GM10266 (cell line): ENCODE data around the gene NIM1K.
A peak's percentile ranks its signal among the peaks of the same experiment; 100 is the strongest.

Experiments used
- DNase-seq: peaks from one replicate; pipeline ENCODE4 v3.0.0; 2012; ENCODE audit errors: extremely low spot score
- TF ChIP-seq, protein P1 (sequence below): IDR thresholded peaks from 2 replicates; pipeline ENCODE4 v1.5.1; 2012; ENCODE audit warnings: mild to moderate bottlenecking, low read depth; ENCODE audit not compliant: control insufficient read depth, insufficient read depth; ENCODE audit errors: missing control alignments

Gene NIM1K

DNA sequence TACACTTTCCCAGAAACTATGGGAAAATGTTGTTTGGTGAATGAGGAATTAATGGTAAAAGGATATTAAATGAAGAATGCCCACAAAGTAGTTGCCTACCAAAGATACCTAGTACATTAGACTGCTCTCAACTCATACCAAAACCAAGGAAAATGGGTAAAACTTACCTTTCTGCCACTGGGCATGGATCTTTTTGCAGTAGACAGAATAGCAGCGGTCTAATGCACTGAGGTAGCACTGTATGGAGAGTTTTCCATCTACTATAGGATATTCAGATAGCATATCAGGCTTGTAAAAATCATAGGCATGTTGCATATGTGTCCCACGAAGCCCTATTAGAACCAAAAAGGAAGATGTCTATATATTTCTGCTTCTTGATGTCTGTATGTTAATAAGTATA, 104.8 kb downstream of the NIM1K start:
- TF ChIP-seq, protein P1, sequence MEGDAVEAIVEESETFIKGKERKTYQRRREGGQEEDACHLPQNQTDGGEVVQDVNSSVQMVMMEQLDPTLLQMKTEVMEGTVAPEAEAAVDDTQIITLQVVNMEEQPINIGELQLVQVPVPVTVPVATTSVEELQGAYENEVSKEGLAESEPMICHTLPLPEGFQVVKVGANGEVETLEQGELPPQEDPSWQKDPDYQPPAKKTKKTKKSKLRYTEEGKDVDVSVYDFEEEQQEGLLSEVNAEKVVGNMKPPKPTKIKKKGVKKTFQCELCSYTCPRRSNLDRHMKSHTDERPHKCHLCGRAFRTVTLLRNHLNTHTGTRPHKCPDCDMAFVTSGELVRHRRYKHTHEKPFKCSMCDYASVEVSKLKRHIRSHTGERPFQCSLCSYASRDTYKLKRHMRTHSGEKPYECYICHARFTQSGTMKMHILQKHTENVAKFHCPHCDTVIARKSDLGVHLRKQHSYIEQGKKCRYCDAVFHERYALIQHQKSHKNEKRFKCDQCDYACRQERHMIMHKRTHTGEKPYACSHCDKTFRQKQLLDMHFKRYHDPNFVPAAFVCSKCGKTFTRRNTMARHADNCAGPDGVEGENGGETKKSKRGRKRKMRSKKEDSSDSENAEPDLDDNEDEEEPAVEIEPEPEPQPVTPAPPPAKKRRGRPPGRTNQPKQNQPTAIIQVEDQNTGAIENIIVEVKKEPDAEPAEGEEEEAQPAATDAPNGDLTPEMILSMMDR, result no peak
- no peak for DNase-seq

DNA sequence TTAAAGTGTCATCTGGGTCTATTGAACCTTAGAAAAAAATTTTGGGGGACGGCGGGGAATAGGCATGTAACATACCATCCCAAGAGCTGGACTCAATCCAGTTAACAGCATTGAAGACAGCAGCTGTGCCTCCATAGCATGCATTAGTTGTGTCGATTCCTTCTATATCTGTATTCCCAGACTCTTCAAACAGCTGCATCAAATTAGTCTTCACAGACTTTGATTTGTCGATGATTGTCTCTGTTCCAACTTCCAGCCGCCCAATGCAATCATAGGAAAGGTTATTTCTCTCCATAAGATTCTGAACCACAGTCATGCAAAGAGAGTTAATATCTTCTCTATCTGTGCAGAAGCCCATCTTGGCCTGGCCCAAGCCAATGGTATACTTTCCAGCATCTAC, 106.4 kb downstream of the NIM1K start:
- TF ChIP-seq, protein P1, result no peak
- no peak for DNase-seq

DNA sequence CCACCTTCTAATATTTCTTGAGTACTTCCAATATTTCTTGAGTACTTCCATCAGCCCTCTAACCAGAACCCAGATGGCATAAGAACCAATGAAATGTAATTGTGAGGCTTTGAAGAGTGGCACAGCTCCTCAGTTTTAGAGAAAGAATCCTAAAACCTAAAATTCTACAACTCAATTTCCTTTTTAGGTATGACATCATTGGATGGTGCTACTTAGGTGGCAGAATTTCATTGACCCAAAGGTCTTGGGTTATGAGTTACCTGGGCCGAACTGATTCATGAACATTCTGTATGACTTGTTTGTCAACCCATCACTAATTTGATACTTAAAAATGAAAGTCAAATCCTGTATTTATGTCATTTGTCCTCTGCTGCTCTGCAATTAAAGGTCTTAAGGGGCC, 108.1 kb downstream of the NIM1K start:
- DNase-seq, result no peak

DNA sequence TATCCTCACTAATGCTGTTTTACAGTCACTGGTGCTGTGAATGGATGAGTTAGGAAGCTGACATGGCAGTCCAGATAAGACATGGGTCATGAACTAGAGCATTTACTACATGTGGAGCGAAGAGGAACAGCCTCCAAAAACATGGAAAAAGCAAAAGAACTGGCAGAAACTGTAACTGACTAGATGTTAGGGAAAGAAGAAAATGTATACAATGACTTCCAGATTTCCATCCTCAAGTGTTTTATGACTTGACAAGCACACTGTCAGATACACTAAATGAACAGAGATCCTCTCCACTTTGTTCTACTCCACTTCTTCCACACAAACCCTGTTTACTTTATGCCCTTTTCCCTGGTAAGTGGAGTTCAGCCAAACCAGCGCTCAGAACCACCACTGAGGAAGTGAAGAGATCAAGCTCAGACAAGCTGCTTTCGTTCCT, 109.6 kb downstream of the NIM1K start:
- TF ChIP-seq, protein P1, result no peak
- no peak for DNase-seq

More for the DNA sequence above, 108.1 kb downstream of the NIM1K start:
- TF ChIP-seq, protein P1, result no peak

DNA sequence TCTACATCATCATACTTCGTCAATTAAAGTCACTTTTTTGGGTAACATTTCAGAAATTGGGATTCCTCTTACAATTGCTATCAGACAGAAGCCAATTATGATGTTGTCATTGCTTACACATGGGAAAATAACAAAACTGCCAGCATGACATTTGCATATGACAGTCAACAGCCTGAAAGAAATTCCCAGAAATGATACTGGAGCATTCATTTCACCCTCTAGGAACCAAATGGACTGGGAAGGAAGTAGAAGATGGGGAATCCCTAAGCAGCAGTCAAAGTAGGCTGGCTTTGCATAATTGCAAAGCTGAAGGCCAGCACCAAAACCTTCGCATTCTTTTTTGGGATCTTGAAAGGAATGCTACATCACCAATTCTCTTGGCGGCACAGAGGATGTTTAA, 110.5 kb downstream of the NIM1K start:
- no peak for DNase-seq
- TF ChIP-seq, protein P1, result no peak

DNA sequence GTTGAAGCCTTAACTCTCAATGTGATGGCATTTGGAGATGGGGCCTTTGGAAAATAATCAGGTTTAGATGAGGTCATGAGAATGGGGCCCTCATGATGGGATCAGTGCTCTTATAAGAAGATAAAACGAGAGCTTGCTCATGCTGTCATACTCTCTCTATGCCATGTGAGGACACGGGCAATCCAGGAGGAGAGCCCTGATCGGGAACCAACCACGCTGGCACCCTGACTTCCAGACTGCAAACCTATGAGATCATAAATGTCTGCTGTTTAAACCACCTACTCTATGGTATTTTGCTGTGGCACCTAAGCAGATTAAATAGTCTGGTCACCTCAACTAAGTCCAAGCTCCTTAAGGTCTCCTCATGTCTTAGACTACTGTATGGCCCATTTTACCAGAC, 111.2 kb downstream of the NIM1K start:
- DNase-seq, result no peak
- TF ChIP-seq, protein P1, result no peak

DNA sequence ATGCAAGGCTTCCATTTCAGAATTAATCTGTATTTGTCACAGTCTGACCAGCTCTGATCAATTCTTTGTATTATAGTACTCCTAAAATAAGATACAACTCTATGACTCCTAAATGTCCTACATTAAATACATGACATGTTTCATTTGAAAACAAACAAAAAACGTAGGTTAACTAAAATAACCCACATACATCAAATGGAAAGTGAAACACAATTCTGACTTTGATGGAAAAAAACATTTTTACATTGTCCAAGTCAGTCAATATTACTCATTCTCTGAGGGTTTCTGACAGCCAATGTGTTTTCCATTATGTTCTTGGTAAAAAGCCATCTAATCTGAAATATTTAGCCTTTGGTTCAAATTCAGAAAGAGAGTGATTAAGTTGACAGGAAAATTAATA, 112.5 kb downstream of the NIM1K start:
- TF ChIP-seq, protein P1, result no peak
- DNase-seq, result peak; percentile 32
